AG04449 (cell line): ENCODE data around the gene TFPI.

Source experiments
- CTCF ChIA-PET: fragments of 350-600 bp; formaldehyde crosslinking; extraction: SDS; loops from one replicate; lab custom pipeline; 2021; ENCODE audit warnings: antibody characterized with exemption; lab: Yijun Ruan, JAX
- POLR2A ChIA-PET: fragments of 400-600, 350-600 bp; formaldehyde crosslinking; extraction: SDS; loops from one replicate; lab custom pipeline; 2020; ENCODE audit warnings: antibody characterized with exemption, inconsistent platforms; lab: Yijun Ruan, JAX
- DNase-seq: peaks from one replicate; pipeline ENCODE4 v3.0.0-alpha.2; 2010; ENCODE audit warnings: low read depth, low spot score
- H3K4me3 ChIP-seq: 2 replicates; pipeline ENCODE4 v1.5.1; 2011; ENCODE audit warnings: low read depth, mild to moderate bottlenecking, control low read depth, low read length
- CTCF ChIP-seq: IDR thresholded peaks from one replicate; pipeline ENCODE4 v1.5.1; 2011; ENCODE audit warnings: mild to moderate bottlenecking, moderate library complexity, low read length, control low read depth, inconsistent platforms; ENCODE audit not compliant: insufficient read depth; ENCODE audit errors: missing control alignments

The TFPI gene

GRCh38 chr2:187451510-187451909, 102.7 kb downstream of the TFPI start:
- POLR2A ChIA-PET: no interaction called here
- CTCF ChIA-PET: interaction anchor here (0.6 to 3.2 kb wide), 5 partner anchors 548 to 805 kb away, joined by 3 to 31 read pairs (median 12); no protein-coding TSS in a partner anchor
- DNase-seq: no peak

GRCh38 chr2:187447336-187447735, 106.9 kb downstream of the TFPI start:
- no peak for TF ChIP-seq CTCF
- POLR2A ChIA-PET: no interaction called here

More at GRCh38 chr2:187451510-187451909, 102.7 kb downstream of the TFPI start:
- no peak for TF ChIP-seq CTCF
- H3K4me3 ChIP-seq: no peak overlapping the region

GRCh38 chr2:187446711-187447110, 107.5 kb downstream of the TFPI start:
- ChIA-PET CTCF (no interaction called here), POLR2A (no interaction called here)
- no peak overlapping the region for H3K4me3 ChIP-seq

More at GRCh38 chr2:187447336-187447735, 106.9 kb downstream of the TFPI start:
- no peak for DNase-seq
- CTCF ChIA-PET: interaction anchor here (1.4 to 2.0 kb wide), 3 partner anchors 544 to 586 kb away, joined by 3 to 15 read pairs (median 8); no protein-coding TSS in a partner anchor
- H3K4me3 ChIP-seq: no peak overlapping the region

GRCh38 chr2:187445051-187445450, 109.2 kb downstream of the TFPI start:
- no peak for DNase-seq
- POLR2A ChIA-PET: no interaction called here
- TF ChIP-seq CTCF: no peak
- CTCF ChIA-PET: interaction anchor here (1.2 kb wide), 1 partner anchor 11 kb away, joined by 5 read pairs; no protein-coding TSS in a partner anchor
- H3K4me3 ChIP-seq: no peak overlapping the region

More at GRCh38 chr2:187446711-187447110, 107.5 kb downstream of the TFPI start:
- DNase-seq: no peak
- TF ChIP-seq CTCF: no peak

GRCh38 chr2:187442778-187443177, 111.5 kb downstream of the TFPI start:
- no peak for TF ChIP-seq CTCF
- POLR2A ChIA-PET: no interaction called here
- H3K4me3 ChIP-seq: no peak overlapping the region
- no peak for DNase-seq
- CTCF ChIA-PET: no interaction called here

- no peak overlapping the region for H3K4me3 ChIP-seq
- ChIA-PET POLR2A (no interaction called here), CTCF (no interaction called here)
- TF ChIP-seq CTCF: no peak
- DNase-seq: no peak
Measured at GRCh38 chr2:187442378-187442777, 111.9 kb downstream of the TFPI start.
